ENCODE data around the gene GALNT13.

Gene GALNT13

GRCh38 chr2:154244932-154245331, 373.2 kb downstream of the GALNT13 start:
- no peak for TF ChIP-seq CTCF (IDR thresholded peaks at IDR 0.05)
- TF ChIP-seq ZFX (IDR thresholded peaks at IDR 0.05; ENCODE audit: borderline replicate concordance) = no peak
- H3K27ac ChIP-seq = no peak overlapping the region

- H3K27ac ChIP-seq = no peak overlapping the region
- TF ChIP-seq ZFX (IDR thresholded peaks at IDR 0.05; ENCODE audit: borderline replicate concordance) (no peak), CTCF (IDR thresholded peaks at IDR 0.05) (no peak)
Observed at GRCh38 chr2:154247503-154247902, 375.8 kb downstream of the GALNT13 start.

GRCh38 chr2:154256136-154256535, 384.4 kb downstream of the GALNT13 start:
- TF ChIP-seq CTCF (IDR thresholded peaks at IDR 0.05) = no peak
- TF ChIP-seq ZFX (IDR thresholded peaks at IDR 0.05; ENCODE audit: borderline replicate concordance) = no peak
- H3K27ac ChIP-seq = no peak overlapping the region

DNA sequence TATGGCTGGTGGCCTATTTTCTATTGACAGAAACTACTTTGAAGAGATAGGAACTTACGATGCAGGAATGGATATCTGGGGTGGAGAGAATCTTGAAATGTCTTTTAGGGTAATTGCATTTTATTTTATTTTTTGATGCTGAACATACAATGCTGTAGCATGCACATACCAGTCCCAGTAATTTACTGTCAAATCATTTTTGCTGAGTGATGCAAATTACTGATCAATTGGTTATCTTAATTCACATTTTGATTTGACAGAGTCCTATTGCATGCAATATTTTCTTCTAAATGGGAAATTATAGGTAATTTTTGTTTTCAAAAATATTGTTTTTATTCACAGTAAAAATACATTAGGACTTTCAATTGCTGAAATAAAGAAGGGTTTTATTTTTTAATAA, 387.3 kb downstream of the GALNT13 start:
- no peak overlapping the region for H3K27ac ChIP-seq
- no peak for TF ChIP-seq CTCF (IDR thresholded peaks at IDR 0.05)

GRCh38 chr2:154261473-154262027, 389.8 kb downstream of the GALNT13 start:
- TF ChIP-seq ZFX (IDR thresholded peaks at IDR 0.05; ENCODE audit: borderline replicate concordance) (no peak), CTCF (IDR thresholded peaks at IDR 0.05) (no peak)
- no peak overlapping the region for H3K27ac ChIP-seq

- no peak for TF ChIP-seq ZFX (IDR thresholded peaks at IDR 0.05; ENCODE audit: borderline replicate concordance)
- no peak for TF ChIP-seq CTCF (IDR thresholded peaks at IDR 0.05)
- no peak overlapping the region for H3K27ac ChIP-seq
Observed at GRCh38 chr2:154263206-154263605, 391.5 kb downstream of the GALNT13 start.

DNA sequence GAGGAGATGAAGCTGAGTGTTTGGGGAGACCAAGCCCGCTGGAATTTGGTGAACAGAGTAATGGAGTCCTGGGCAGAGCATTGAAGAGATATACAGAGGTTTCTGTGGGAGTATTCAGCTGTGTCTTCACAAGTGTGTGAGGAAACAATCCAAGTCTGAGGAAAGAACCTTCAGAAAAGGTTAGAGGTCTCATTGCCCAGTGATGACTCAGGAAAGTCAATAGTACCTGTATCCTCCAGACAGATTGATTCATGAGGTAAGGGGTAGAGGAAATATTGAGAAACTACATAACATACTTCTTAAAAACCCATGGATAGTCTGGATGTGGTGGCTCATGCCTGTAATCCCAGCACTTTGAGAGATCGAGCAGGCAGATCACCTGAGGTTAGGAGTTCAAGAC, 392.3 kb downstream of the GALNT13 start:
- no peak for TF ChIP-seq CTCF (IDR thresholded peaks at IDR 0.05)
- no peak for TF ChIP-seq ZFX (IDR thresholded peaks at IDR 0.05; ENCODE audit: borderline replicate concordance)
- H3K27ac ChIP-seq = no peak overlapping the region
